K562 (cell line): ENCODE measurements around the gene SLC34A1. TPM values are rescaled to one million over a fixed set of nuclear protein-coding genes. Genes with fewer than 3 reads are reported as not detected.

Experiments
- CTCF ChIP-seq, 3 experiments: IDR thresholded peaks in 2 of 3; conservative IDR thresholded peaks in 1 of 3; 2 replicates each; pipeline ENCODE4 v1.5.1; 2011 to 2012; ENCODE audit warnings: low read length in 3 of 3, mild to moderate bottlenecking in 3 of 3, control low read depth in 2 of 3, improper control_type of control experiment in 1 of 3, inconsistent platforms in 1 of 3, low read depth in 1 of 3, mixed read lengths in 1 of 3, moderate library complexity in 1 of 3; ENCODE audit not compliant: insufficient read depth in 2 of 3
- ESRRA ChIP-seq: fragments of 450-650 bp; IDR thresholded peaks from 2 replicates; pipeline ENCODE4 v1.6.1; 2014; ENCODE audit warnings: low read depth, mild to moderate bottlenecking, moderate library complexity, borderline replicate concordance
- EZH2 ChIP-seq: IDR thresholded peaks from 2 replicates; pipeline ENCODE4 v1.6.1; 2012; ENCODE audit warnings: low read depth, mild to moderate bottlenecking, inconsistent platforms, low read length, borderline replicate concordance
- HDGF ChIP-seq: fragments of 450-650 bp; IDR thresholded peaks from 2 replicates; pipeline ENCODE4 v1.6.1; 2016
- MEF2D ChIP-seq: conservative IDR thresholded peaks from 2 replicates; pipeline ENCODE4 v1.6.1; 2016; ENCODE audit warnings: low read depth, missing genetic modification characterization, missing compliant biosample characterization
- NCOA2 ChIP-seq, 2 experiments: fragments of 450-650 bp; IDR thresholded peaks; 2 replicates each; pipeline ENCODE4 v1.6.1; 2018; ENCODE audit warnings: mild to moderate bottlenecking in 2 of 2, moderate library complexity in 1 of 2; ENCODE audit not compliant: partially characterized antibody in 2 of 2
- PHTF2 ChIP-seq: fragments of 250-450 bp; sonication (Bioruptor Pico); IDR thresholded peaks from 2 replicates; pipeline ENCODE4 v1.5.0; 2021; ENCODE audit warnings: mild to moderate bottlenecking
- PREB ChIP-seq: sonication (generic); formaldehyde crosslinking; IDR thresholded peaks from 2 replicates; pipeline ENCODE4 v1.8.1; 2023; ENCODE audit warnings: mild to moderate bottlenecking, missing genetic modification reagents
- PRMT5 ChIP-seq: sonication (generic); formaldehyde crosslinking; IDR thresholded peaks from 2 replicates; pipeline ENCODE4 v1.5.0; 2020; ENCODE audit warnings: missing genetic modification reagents
- PTRF ChIP-seq: fragments of 450-650 bp; IDR thresholded peaks from 2 replicates; pipeline ENCODE4 v1.6.1; 2016; ENCODE audit warnings: mild to moderate bottlenecking, missing genetic modification characterization, missing compliant biosample characterization
- RBM39 ChIP-seq: fragments of 200-400 bp; formaldehyde crosslinking; optimal IDR thresholded peaks from 2 replicates; pipeline ENCODE3; 2018; ENCODE audit warnings: low read depth, low read length
- TCFL5 ChIP-seq: fragments of 250-450 bp; sonication (Bioruptor Pico); conservative IDR thresholded peaks from 2 replicates; pipeline ENCODE4 v1.6.1; 2021; ENCODE audit warnings: mild to moderate bottlenecking, moderate library complexity, matching md5 sums
- TRIM25 ChIP-seq: fragments of 450-650 bp; IDR thresholded peaks from 2 replicates; pipeline ENCODE4 v1.7.0; 2016; ENCODE audit warnings: borderline replicate concordance
- XRCC5 ChIP-seq: fragments of 200-400 bp; formaldehyde crosslinking; IDR thresholded peaks from 2 replicates; pipeline ENCODE4 v1.6.1; 2017; ENCODE audit warnings: low read depth, mild to moderate bottlenecking, low read length
- ZBTB43 ChIP-seq: sonication (generic); formaldehyde crosslinking; IDR thresholded peaks from 2 replicates; pipeline ENCODE4 v1.8.0; 2023; ENCODE audit warnings: mild to moderate bottlenecking, missing genetic modification reagents
- ZC3H4 ChIP-seq: sonication (generic); formaldehyde crosslinking; IDR thresholded peaks from 2 replicates; pipeline ENCODE4 v1.9.0; 2021; ENCODE audit warnings: missing genetic modification reagents, borderline replicate concordance
- ZHX1 ChIP-seq: fragments of 150-350 bp; conservative IDR thresholded peaks from 2 replicates; pipeline ENCODE4 v1.6.1; 2014; ENCODE audit warnings: low read length
- ZNF699 ChIP-seq: fragments of 250-450 bp; sonication (Bioruptor Pico); IDR thresholded peaks from 2 replicates; pipeline ENCODE4 v1.8.0; 2021; ENCODE audit warnings: mild to moderate bottlenecking, moderate library complexity; ENCODE audit not compliant: insufficient replicate concordance
- polyA plus RNA-seq, 8 experiments: library from polyadenylated mRNA; depleted of rRNA in 4 of 8; stranded (reverse) in 5 of 8; unstranded in 3 of 8; fragments of >200 nt; fragmentation: Nextera tagmentation in 2 of 8; fragmentation: Illumina TruSeq in 1 of 8; extraction: Ambion mirVana in 2 of 8; extraction: Trizol in 1 of 8; gene quantifications; 2 replicates each; pipeline versions ENCODE4 v1.2.1 to v1.2.3, GENCODE V29; 2011 to 2014; ENCODE audit warnings: inconsistent platforms in 1 of 8, missing spikeins in 1 of 8
- total RNA-seq, 7 experiments: library from RNA; depleted of rRNA in 6 of 7; stranded (reverse); fragments of >200 nt in 6 of 7; fragmentation: Illumina TruSeq in 2 of 7; extraction: Trizol in 2 of 7; gene quantifications; 2 replicates each; pipeline versions ENCODE4 v1.2.1 to v1.2.3, GENCODE V29; 2011 to 2021; ENCODE audit warnings: low replicate concordance in 1 of 7

The SLC34A1 gene
- total and polyA plus RNA-seq, 9 of the 15 experiments (the other 6 are each of a cell fraction or from before 2014, with no cell fraction given): not detected

- TF ChIP-seq ZHX1: no peak
- TF ChIP-seq TRIM25: no peak
- TF ChIP-seq PRMT5 (CRISPR knock-in tag): no peak
- no peak for TF ChIP-seq RBM39
- no peak for TF ChIP-seq EZH2
- no peak for TF ChIP-seq ZNF699 (CRISPR knock-in tag)
- TF ChIP-seq PREB: no peak
- TF ChIP-seq ZBTB43 (CRISPR knock-in tag): no peak
- TF ChIP-seq XRCC5: no peak
- peak; percentile 25; the same call in 1 of the 2 replicates for TF ChIP-seq HDGF
- TF ChIP-seq ZC3H4 (CRISPR knock-in tag): peak; percentile 48; the same call in 1 of the 2 replicates
- no peak for TF ChIP-seq TCFL5 (CRISPR knock-in tag)
- 0 out of 6 replicates have a peak, but pooled peaks of 1 of the 3 experiments have one; percentile 1 for TF ChIP-seq CTCF (IDR thresholded peaks at IDR 0.05 in 2 of 3, conservative IDR thresholded peaks at IDR 0.05 in 1 of 3; ENCODE audit: insufficient read depth in 2 of 3, low read depth in 1 of 3, low read length in 3 of 3)
- TF ChIP-seq PTRF (tag): no peak
- TF ChIP-seq MEF2D (tag): no peak
- TF ChIP-seq PHTF2: no peak
- no peak for TF ChIP-seq ESRRA
- no peak for TF ChIP-seq NCOA2 (IDR thresholded peaks at IDR 0.05; ENCODE audit: partially characterized antibody in 2 of 2)
Observed at GRCh38 chr5:177367981-177368868, 16.0 kb upstream of the SLC34A1 start (continued).
